Tibial nerve (tissue), 4 donors: ENCODE measurements around the gene GABRG3. TPM values are rescaled to one million over a fixed set of nuclear protein-coding genes. Genes with fewer than 3 reads are reported as not detected.

Experiments
- DNase-seq, 2 donors: peaks; one replicate each; pipeline ENCODE4 v3.0.0-alpha.2; 2019; ENCODE audit warnings: low spot score in 2 of 2
- H3K27ac ChIP-seq, 4 donors: fragments of 200-600 bp; sonication (generic) in 3 of 4; one replicate each; pipeline ENCODE4 v1.5.1; 2017 to 2019; ENCODE audit warnings: mild to moderate bottlenecking in 1 of 4
- H3K27me3 ChIP-seq, 2 donors: fragments of 200-600 bp; sonication (generic) in 1 of 2; one replicate each; pipeline versions ENCODE4 v1.5.1 to v1.6.0; 2017 to 2019
- H3K36me3 ChIP-seq, 3 donors: fragments of 200-600 bp; sonication (generic); one replicate each; pipeline ENCODE4 v1.5.1; 2018 to 2019
- H3K4me1 ChIP-seq, 4 donors: fragments of 200-600 bp; sonication (generic) in 3 of 4; one replicate each; pipeline ENCODE4 v1.5.1; 2017 to 2019
- H3K4me3 ChIP-seq, 4 donors: fragments of 200-600 bp; sonication (generic) in 3 of 4; one replicate each; pipeline ENCODE4 v1.5.1; 2017 to 2019; ENCODE audit warnings: mild to moderate bottlenecking in 1 of 4, moderate library complexity in 1 of 4
- H3K9me3 ChIP-seq, 4 donors: fragments of 200-600 bp; sonication (generic) in 3 of 4; one replicate each; pipeline ENCODE4 v1.5.1; 2017 to 2019
- CTCF ChIP-seq, 5 experiments: fragments of 200-600 bp in 3 of 5; fragments of 450-650 bp in 2 of 5; sonication (generic) in 3 of 5; IDR thresholded peaks; one replicate each; pipeline ENCODE4 v1.5.1; 2016 to 2019; ENCODE audit warnings: antibody characterized with exemption in 5 of 5, mild to moderate bottlenecking in 3 of 5, moderate library complexity in 2 of 5
- EP300 ChIP-seq, 2 donors: sonication (generic); formaldehyde crosslinking; IDR thresholded peaks; one replicate each; pipeline ENCODE4 v1.6.1; 2017; ENCODE audit warnings: antibody characterized with exemption in 2 of 2, mild to moderate bottlenecking in 1 of 2
- POLR2A ChIP-seq, 2 donors: fragments of 450-650 bp; IDR thresholded peaks; one replicate each; pipeline ENCODE4 v1.6.1; 2017; ENCODE audit warnings: antibody characterized with exemption in 2 of 2, mild to moderate bottlenecking in 2 of 2, moderate library complexity in 2 of 2
- WGBS, 2 donors: methylation state at CpG; one replicate each; pipeline ENCODE4 v1.1.5; 2018; 5-methylcytosine and 5-hydroxymethylcytosine counted together
- total RNA-seq, 4 donors: library from RNA; depleted of rRNA; stranded (reverse); fragments of >200 nt; gene quantifications; one replicate each; pipeline ENCODE4 v1.1.0, GENCODE V29; 2016

The GABRG3 gene
- total RNA-seq, 4 donors from 2014 or later: not detected

GRCh38 chr15:27097506-27097905 is 126.5 kb downstream of the GABRG3 start:
- WGBS, 2 donors: 92 to 94% methylated on average over 3 of the region's 3 CpGs
- no peaks in the 10 kb centered on the region for H3K27me3 ChIP-seq
- H3K9me3 ChIP-seq: no peaks in the 10 kb centered on the region
- no peak overlapping the region for H3K4me3 ChIP-seq
- no peaks in the 10 kb centered on the region for H3K4me1 ChIP-seq
- DNase-seq: no peak
- H3K36me3 ChIP-seq: no peaks in the 10 kb centered on the region
- no peak overlapping the region for H3K27ac ChIP-seq
- TF ChIP-seq EP300 (IDR thresholded peaks at IDR 0.05) (no peak), POLR2A (IDR thresholded peaks at IDR 0.05) (no peak), CTCF (IDR thresholded peaks at IDR 0.05) (no peak)

GRCh38 chr15:27101982-27102381 is 131.0 kb downstream of the GABRG3 start:
- no peak overlapping the region for H3K27ac ChIP-seq
- WGBS, 2 donors: 60 to 81% methylated on average over 9 of the region's 9 CpGs
- no peak overlapping the region for H3K4me3 ChIP-seq
- no peaks in the 10 kb centered on the region for H3K36me3 ChIP-seq
- H3K27me3 ChIP-seq: no peaks in the 10 kb centered on the region
- H3K4me1 ChIP-seq: no peaks in the 10 kb centered on the region
- DNase-seq: no peak
- TF ChIP-seq EP300 (IDR thresholded peaks at IDR 0.05): no peak
- TF ChIP-seq CTCF (IDR thresholded peaks at IDR 0.05): no peak
- no peak for TF ChIP-seq POLR2A (IDR thresholded peaks at IDR 0.05)
- no peaks in the 10 kb centered on the region for H3K9me3 ChIP-seq

- Histone ChIP-seq H3K27ac (no peak overlapping the region), H3K36me3 (no peaks in the 10 kb centered on the region), H3K9me3 (no peaks in the 10 kb centered on the region), H3K4me1 (no peaks in the 10 kb centered on the region), H3K27me3 (no peaks in the 10 kb centered on the region), H3K4me3 (no peak overlapping the region)
- WGBS, 2 donors: 91 to 92% methylated on average over 4 of the region's 4 CpGs
- TF ChIP-seq POLR2A (IDR thresholded peaks at IDR 0.05) (no peak), EP300 (IDR thresholded peaks at IDR 0.05) (no peak), CTCF (IDR thresholded peaks at IDR 0.05) (no peak)
- DNase-seq: no peak
Observed at GRCh38 chr15:27111323-27111722, 140.3 kb downstream of the GABRG3 start.

GRCh38 chr15:27114473-27114872 is 143.5 kb downstream of the GABRG3 start:
- Histone ChIP-seq H3K4me1 (no peaks in the 10 kb centered on the region), H3K27me3 (no peaks in the 10 kb centered on the region), H3K4me3 (no peak overlapping the region), H3K9me3 (no peaks in the 10 kb centered on the region), H3K27ac (no peak overlapping the region), H3K36me3 (no peaks in the 10 kb centered on the region)
- WGBS, 2 donors: 86 to 93% methylated on average over 1 of the region's 1 CpG
- TF ChIP-seq POLR2A (IDR thresholded peaks at IDR 0.05) (no peak), CTCF (IDR thresholded peaks at IDR 0.05) (no peak), EP300 (IDR thresholded peaks at IDR 0.05) (no peak)
- no peak for DNase-seq

DNA sequence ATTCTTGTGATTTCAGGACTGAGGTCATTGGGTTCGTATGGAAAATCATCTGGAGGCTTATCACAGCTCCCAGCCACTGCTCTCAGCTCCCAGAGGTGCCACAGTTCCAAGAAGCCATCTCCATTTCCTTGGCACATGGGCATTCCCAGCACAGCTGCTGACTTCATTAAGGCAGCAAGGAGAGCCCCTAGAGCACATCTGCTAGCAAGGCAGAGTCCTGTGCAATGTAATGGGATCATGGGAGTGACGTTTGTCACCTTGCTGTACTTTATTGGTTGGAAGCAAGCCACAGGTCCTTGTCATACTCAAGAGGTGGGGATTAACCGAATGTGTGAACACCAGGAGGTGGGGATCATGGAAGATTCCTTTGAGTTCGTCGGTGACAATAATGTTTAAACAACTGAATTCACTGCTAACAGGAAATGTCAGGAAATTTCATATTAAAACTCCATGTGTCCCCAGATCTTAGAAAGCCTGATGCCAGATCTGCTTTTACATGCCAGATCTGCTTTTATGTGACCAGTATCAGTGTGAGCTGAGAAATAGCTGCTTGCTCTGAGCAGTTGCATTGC is 148.8 kb downstream of the GABRG3 start:
- H3K36me3 ChIP-seq: no peaks in the 10 kb centered on the region
- no peaks in the 10 kb centered on the region for H3K27me3 ChIP-seq
- WGBS, 2 donors: 65 to 73% methylated on average over 5 of the region's 5 CpGs
- H3K4me1 ChIP-seq: no peaks in the 10 kb centered on the region
- DNase-seq: no peak
- H3K9me3 ChIP-seq: no peaks in the 10 kb centered on the region
- TF ChIP-seq EP300 (IDR thresholded peaks at IDR 0.05): no peak
- no peak for TF ChIP-seq POLR2A (IDR thresholded peaks at IDR 0.05)
- TF ChIP-seq CTCF (IDR thresholded peaks at IDR 0.05): no peak
- no peak overlapping the region for H3K27ac ChIP-seq
- H3K4me3 ChIP-seq: no peak overlapping the region
